GM12878 (cell line): ENCODE results near the gene MCHR1. TPM values are rescaled to one million over a fixed set of nuclear protein-coding genes. Genes with fewer than 3 reads are reported as not detected.

ENCODE experiments used
- ATF2 ChIP-seq: IDR thresholded peaks from 2 replicates; pipeline ENCODE4 v1.6.1; 2012; ENCODE audit warnings: low read length, inconsistent platforms
- BCL3 ChIP-seq: IDR thresholded peaks from 2 replicates; pipeline ENCODE4 v1.6.1; 2011; ENCODE audit warnings: borderline replicate concordance, low read depth, mild to moderate bottlenecking, moderate library complexity, low read length; ENCODE audit not compliant: insufficient read depth, poor library complexity, severe bottlenecking
- CHD2 ChIP-seq: IDR thresholded peaks from 2 replicates; pipeline ENCODE4 v1.6.1; 2011; ENCODE audit warnings: low read depth, low read length, improper control_type of control experiment, borderline replicate concordance
- DPF2 ChIP-seq: fragments of 450-650 bp; IDR thresholded peaks from 2 replicates; pipeline ENCODE4 v1.6.1; 2017; ENCODE audit warnings: mild to moderate bottlenecking
- EP300 ChIP-seq, 2 experiments: fragments of 150-350 bp in 1 of 2; IDR thresholded peaks; 2 replicates each; pipeline ENCODE4 v1.6.1; 2011 to 2012; ENCODE audit warnings: low read depth in 2 of 2, low read length in 2 of 2, borderline replicate concordance in 1 of 2, improper control_type of control experiment in 1 of 2, inconsistent platforms in 1 of 2; ENCODE audit not compliant: control insufficient read depth in 1 of 2
- IRF3 ChIP-seq: fragments of 450-650 bp; IDR thresholded peaks from 2 replicates; pipeline ENCODE4 v1.6.1; 2014; ENCODE audit warnings: mild to moderate bottlenecking
- JUNB ChIP-seq: IDR thresholded peaks from 2 replicates; pipeline ENCODE4 v1.6.1; 2016; ENCODE audit warnings: antibody characterized with exemption, mild to moderate bottlenecking
- KLF5 ChIP-seq: fragments of 450-650 bp; IDR thresholded peaks from 2 replicates; pipeline ENCODE4 v1.6.1; 2014; ENCODE audit warnings: mild to moderate bottlenecking; ENCODE audit not compliant: partially characterized antibody
- LARP7 ChIP-seq: fragments of 450-650 bp; IDR thresholded peaks from 2 replicates; pipeline ENCODE4 v1.6.1; 2017; ENCODE audit warnings: mild to moderate bottlenecking
- MYC ChIP-seq: IDR thresholded peaks from 2 replicates; pipeline ENCODE4 v1.6.1; 2011; ENCODE audit warnings: mild to moderate bottlenecking, low read length, moderate library complexity, inconsistent platforms; ENCODE audit not compliant: insufficient read depth, insufficient replicate concordance, insufficient read length, severe bottlenecking
- NFIC ChIP-seq: IDR thresholded peaks from 2 replicates; pipeline ENCODE4 v1.6.1; 2012; ENCODE audit warnings: low read depth, mild to moderate bottlenecking, inconsistent platforms, low read length, moderate library complexity
- NFYB ChIP-seq: IDR thresholded peaks from 2 replicates; pipeline ENCODE4 v1.6.1; 2011; ENCODE audit warnings: low read depth, mild to moderate bottlenecking, low read length, improper control_type of control experiment, moderate library complexity; ENCODE audit not compliant: insufficient read depth
- NR2C2 ChIP-seq: IDR thresholded peaks from 2 replicates; pipeline ENCODE4 v1.6.1; 2011; ENCODE audit warnings: borderline replicate concordance, low read depth; ENCODE audit not compliant: control insufficient read depth, insufficient read length
- PAX5 ChIP-seq: IDR thresholded peaks from 2 replicates; pipeline ENCODE4 v1.6.1; 2011; ENCODE audit warnings: low read depth, low read length, borderline replicate concordance
- POLR2A ChIP-seq: IDR thresholded peaks from 2 replicates; pipeline ENCODE4 v1.6.1; 2011; ENCODE audit warnings: low read depth, mild to moderate bottlenecking, low read length
- POU2F2 ChIP-seq: IDR thresholded peaks from 3 replicates; pipeline ENCODE4 v1.6.1; 2011; ENCODE audit warnings: low read depth, mild to moderate bottlenecking, low read length, borderline replicate concordance
- RCOR1 ChIP-seq: conservative IDR thresholded peaks from 2 replicates; pipeline ENCODE4 v1.6.1; 2012; ENCODE audit warnings: low read depth, low read length, improper control_type of control experiment
- SMAD1 ChIP-seq: fragments of 450-650 bp; IDR thresholded peaks from 2 replicates; pipeline ENCODE4 v1.6.1; 2018; ENCODE audit warnings: mild to moderate bottlenecking, low read depth; ENCODE audit not compliant: partially characterized antibody
- STAT1 ChIP-seq: fragments of 450-650 bp; conservative IDR thresholded peaks from 2 replicates; pipeline ENCODE4 v1.6.1; 2014; ENCODE audit warnings: antibody characterized with exemption, mild to moderate bottlenecking
- STAT3 ChIP-seq: IDR thresholded peaks from 2 replicates; pipeline ENCODE4 v1.6.1; 2011; ENCODE audit warnings: low read depth, low read length, improper control_type of control experiment
- TCF3 ChIP-seq: IDR thresholded peaks from 2 replicates; pipeline ENCODE4 v1.6.1; 2012; ENCODE audit warnings: low read depth, mild to moderate bottlenecking, low read length, borderline replicate concordance; ENCODE audit not compliant: insufficient read depth
- YBX1 ChIP-seq: fragments of 450-650 bp; IDR thresholded peaks from 2 replicates; pipeline ENCODE4 v1.6.1; 2016; ENCODE audit warnings: antibody characterized with exemption
- YY1 ChIP-seq: IDR thresholded peaks from 2 replicates; pipeline ENCODE4 v1.6.1; 2011; ENCODE audit warnings: low read depth, mild to moderate bottlenecking, low read length
- ZNF384 ChIP-seq: IDR thresholded peaks from 2 replicates; pipeline ENCODE4 v1.6.1; 2012; ENCODE audit warnings: low read depth, mild to moderate bottlenecking, low read length, improper control_type of control experiment, borderline replicate concordance
- polyA plus RNA-seq, 11 experiments: library from polyadenylated mRNA; depleted of rRNA in 4 of 11; unstranded in 6 of 11; stranded (reverse) in 5 of 11; fragments of >200 nt; fragmentation: Nextera tagmentation in 4 of 11; fragmentation: Illumina TruSeq in 1 of 11; extraction: Ambion mirVana in 4 of 11; extraction: Trizol in 1 of 11; gene quantifications; 1 replicate in 1 of 11; 2 replicates in 10 of 11; pipeline versions ENCODE4 v1.2.1 to v1.2.3, GENCODE V29; 2011 to 2016; ENCODE audit warnings: inconsistent platforms in 2 of 11, missing spikeins in 2 of 11, low read depth in 1 of 11
- total RNA-seq, 4 experiments: library from RNA; depleted of rRNA in 3 of 4; stranded (reverse); fragments of >200 nt in 3 of 4; fragmentation: Illumina TruSeq in 1 of 4; extraction: Trizol in 1 of 4; gene quantifications; 2 replicates each; pipeline versions ENCODE4 v1.2.1 to v1.2.3, GENCODE V29; 2013 to 2021

Gene MCHR1
- total and polyA plus RNA-seq, 10 of the 15 experiments (the other 5 are each of a cell fraction or from before 2014, with no cell fraction given) = not detected

GRCh38 chr22:40636380-40637182 lies 42.7 kb upstream of the MCHR1 start, which contains the start of gene MRTFA (continued):
- no peak for TF ChIP-seq SMAD1
- TF ChIP-seq EP300 (IDR thresholded peaks at IDR 0.05; ENCODE audit: borderline replicate concordance in 1 of 2, control insufficient read depth in 1 of 2, low read depth in 2 of 2, low read length in 2 of 2) = no peak
- TF ChIP-seq STAT1 = no peak
- TF ChIP-seq PAX5 = peak; percentile 8; the same call in 1 of the 2 replicates
- TF ChIP-seq ZNF384 = no peak
- TF ChIP-seq STAT3 = no peak
- TF ChIP-seq POLR2A = peak; percentile 99
- peak; percentile 83 for TF ChIP-seq KLF5
- peak; percentile 72; the same call in 2 of the 3 replicates for TF ChIP-seq POU2F2
- peak; percentile 90 for TF ChIP-seq LARP7
- no peak for TF ChIP-seq JUNB
- TF ChIP-seq IRF3 = peak; percentile 94
- 0 out of 2 replicates have a peak, but pooled peaks have one; percentile 16 for TF ChIP-seq YY1
- TF ChIP-seq DPF2 = peak; percentile 100
- no peak for TF ChIP-seq TCF3
- TF ChIP-seq NFYB = peak; percentile 85
- no peak for TF ChIP-seq BCL3
- TF ChIP-seq RCOR1 = no peak
- TF ChIP-seq MYC = no peak
- peak; percentile 95 for TF ChIP-seq CHD2
- peak; percentile 83; the same call in 1 of the 2 replicates for TF ChIP-seq ATF2
- no peak for TF ChIP-seq YBX1
- TF ChIP-seq NR2C2 = no peak
- no peak for TF ChIP-seq NFIC
